Activated CD4-positive, CD25-positive, alpha-beta regulatory T cell (primary cell): ENCODE results near the gene AFG3L2.

Experiments
- DNase-seq, 4 experiments: peaks; one replicate each; lab custom pipeline; 2025; lab: John Stamatoyannopoulos, UW

Gene AFG3L2

DNA sequence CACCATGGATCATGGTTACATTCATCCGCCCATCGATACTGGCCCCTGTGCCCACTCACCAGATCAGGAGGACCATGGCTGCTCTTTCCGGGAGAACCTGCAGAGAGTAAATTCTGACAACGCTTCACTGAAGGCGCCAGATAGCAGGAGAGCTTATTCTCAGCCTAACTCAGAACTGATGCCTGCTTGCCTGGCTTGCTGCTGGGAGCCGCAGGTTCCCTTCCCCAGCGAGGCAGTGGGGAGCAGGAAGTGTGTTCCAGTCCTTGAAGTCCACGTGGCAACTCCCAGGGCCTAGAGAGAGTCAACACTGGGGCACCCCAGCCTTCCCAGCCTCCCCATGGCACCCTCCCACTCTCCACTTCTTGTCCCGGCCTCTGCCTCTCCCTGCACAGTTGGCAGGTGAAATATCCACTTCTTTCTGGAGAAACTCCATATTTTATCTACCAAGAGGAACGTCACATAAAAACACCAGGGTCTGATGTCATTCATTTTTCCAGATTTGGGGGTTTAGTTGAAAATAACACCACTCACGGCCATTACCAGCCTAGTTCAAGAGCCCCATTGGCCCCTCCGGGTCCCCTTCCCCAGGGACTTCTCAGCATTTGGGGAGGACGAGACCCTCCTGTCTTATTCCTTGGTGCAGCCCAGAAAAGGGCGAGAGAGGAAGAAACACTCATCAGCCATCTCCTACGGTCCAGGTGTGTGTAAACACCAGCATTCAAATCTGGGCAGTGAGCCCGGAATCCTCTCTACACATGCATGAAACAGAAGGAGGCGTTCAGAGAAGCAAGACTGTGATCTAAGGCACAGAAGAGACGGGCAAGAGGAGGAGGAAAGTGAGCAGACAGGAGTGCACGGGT lies 72.4 kb downstream of the AFG3L2 start:
- DNase-seq: no peak

DNA sequence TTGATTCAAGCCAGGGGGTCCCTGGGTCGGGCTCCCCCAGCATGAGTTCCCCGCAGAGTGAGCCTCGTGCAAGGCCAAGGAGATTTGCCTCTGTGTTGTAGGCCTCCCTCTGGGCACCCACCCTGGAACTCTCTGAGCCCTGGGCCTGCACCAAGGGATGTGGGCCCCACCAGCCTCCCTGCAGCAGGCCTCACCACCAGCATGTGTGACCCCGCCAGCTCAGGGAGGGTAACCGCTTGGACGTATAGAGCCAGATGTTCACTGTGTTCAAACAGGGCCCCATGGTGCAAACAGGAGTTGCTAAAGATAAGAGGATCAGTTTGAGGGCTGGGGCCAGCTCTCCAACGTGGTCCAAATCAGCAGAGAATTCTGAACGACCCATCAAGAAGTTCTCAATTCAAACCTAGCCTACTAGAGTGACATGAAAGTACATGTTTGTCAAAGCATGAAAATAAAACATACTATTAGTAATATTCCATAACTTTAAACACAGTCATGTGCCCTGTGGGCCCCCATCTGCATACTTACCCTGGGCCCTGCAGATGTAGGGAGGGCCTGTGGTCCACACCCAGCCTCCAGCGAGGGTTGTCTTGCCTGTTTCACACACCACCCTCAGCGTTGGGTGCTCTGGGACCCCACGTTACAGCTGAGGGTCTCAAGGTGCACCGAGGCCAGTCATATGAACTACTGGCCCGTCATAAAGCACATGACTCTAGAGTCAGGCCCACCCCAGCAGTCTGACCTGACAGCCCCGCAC lies 74.5 kb downstream of the AFG3L2 start:
- DNase-seq: no peak

DNA sequence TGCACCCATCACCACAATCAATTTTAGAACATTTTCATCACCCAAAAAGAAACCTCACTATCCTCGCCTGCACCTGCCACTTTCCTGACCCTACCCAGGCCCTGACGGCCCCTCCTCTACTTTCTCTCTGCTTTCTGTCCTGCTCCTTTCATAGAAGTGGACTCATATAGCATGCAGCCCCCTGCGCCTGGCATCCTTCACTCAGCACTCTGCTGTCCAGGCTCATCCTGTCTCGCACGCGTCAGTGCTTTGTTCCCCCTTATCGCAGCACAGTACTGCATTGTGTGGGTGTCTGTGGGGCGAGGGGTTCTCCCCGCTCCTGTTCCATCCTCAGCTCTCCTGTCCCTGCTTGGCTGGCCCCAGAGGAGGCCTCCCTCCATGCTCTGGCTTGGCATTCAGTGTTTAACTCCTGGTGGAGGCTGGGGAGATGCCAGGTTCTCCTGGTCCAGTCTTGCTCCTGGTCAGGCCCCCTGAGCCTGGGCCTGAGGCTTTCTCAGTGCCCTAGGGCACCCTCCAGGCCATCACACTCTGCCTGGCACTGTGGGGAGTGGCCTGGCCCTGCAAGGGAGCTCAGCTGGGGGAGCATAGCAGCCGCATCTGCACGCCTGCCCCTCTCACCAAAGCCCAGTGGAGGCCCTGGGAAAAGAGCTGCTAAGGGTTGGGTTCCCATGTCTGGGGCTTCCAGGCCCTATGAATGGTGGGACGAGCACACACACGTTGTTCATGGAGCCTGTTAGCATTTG lies 75.6 kb downstream of the AFG3L2 start:
- DNase-seq: no peak

DNA sequence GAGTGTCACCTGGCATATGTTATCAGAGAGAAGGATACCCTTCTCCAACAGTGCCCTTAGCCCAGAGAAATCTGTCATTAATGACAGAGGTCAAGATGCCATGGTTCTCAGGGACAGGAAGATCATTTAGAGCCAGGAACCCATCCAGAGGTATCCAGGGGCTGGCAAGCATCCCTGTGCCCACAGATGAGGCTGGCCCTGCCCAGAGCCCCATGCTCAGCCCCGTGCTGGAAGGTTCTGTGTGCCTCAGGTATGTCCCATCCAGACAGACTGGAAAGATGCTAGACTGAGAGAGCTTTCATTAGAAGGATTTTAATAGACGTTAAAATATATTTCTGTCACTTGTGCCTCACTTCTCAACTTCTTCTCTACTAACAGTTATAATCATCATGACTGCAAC lies 77.2 kb downstream of the AFG3L2 start:
- no peak for DNase-seq

DNA sequence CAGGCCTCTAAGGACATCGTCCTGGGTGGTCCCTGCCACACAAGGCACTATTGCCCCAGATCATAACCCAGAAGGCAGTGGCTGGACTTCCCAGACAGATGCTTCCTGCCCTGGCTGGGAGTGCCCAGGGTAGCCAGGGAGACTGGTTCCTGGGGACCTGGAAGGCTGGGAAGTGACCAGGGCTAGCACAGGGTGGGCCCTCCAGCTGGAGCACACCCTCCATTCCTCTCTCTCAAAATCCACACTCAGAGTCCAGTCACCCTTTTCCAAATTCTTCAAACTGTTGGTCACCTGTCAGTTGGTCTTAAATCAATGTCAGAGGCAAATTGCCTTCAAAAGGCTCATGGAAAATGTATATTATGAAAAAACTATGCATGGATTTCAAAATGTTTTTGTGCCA lies 80.6 kb downstream of the AFG3L2 start:
- no peak for DNase-seq

DNA sequence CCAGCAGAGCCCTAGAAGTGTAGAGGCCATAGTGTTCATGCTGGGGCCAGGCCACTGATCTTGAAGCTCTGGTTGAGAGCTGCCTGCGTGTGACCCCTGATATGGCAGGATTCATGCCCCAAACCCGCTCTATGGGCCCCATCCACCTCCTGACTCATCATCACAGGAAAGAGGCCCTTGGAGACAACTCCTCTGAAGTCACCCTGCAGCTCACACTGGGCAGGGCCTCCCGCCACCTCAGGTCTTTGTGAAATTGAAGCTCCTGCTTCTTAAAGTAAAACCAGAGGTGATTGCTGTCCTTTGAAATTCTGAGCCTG lies 81.0 kb downstream of the AFG3L2 start:
- no peak for DNase-seq

DNA sequence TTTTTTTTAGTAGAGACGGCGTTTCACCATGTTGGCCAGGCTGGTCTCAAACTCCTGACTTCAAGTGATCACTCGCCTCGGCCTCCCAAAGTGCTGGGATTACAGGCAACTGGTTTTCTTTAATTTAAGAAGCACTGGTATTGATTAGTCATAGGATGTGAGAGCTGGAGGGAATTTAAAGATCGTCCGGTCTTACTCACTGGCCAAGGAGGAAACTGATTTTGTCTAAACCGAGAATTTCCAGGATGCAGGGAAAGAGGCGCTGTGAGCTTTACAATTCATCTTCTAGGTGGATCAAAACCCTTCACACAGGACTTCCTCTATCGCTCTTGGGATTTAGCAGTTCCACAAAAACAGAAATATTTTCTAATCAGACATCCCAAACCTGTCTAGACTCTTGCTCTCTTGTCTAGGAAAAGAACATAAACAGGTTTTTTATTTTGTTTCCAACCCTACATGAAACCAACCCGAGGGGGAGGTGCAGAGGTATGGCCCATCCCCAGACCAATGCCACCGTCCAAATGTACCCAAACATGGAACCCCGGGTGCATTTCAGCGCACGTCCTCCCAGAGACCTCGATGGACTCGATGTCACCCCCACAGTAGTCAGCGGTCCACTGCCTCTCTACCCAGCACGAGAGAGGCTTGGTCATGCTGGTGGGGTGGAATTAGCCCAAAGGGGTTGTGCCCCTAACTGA lies 81.5 kb downstream of the AFG3L2 start:
- no peak for DNase-seq

DNA sequence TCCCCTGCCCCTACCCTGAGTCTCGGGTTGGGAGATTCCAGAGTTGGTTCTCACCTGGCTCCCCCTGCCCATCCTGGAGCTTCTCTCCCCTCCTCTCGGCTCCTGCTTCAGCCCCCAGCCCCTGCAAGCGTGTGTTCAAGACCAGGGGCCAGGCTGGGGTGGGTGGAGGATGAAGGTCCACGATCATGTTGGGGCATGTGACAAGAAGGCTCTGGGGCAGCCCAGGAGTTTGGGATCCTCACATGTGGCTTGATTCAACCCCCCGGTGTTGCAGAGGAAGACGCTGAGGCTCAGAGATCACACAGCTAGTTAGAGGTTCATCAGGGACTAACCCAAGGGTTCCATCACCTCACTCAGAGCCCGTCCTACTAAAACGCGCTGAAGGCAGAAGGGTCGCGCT lies 83.2 kb downstream of the AFG3L2 start:
- no peak for DNase-seq

DNA sequence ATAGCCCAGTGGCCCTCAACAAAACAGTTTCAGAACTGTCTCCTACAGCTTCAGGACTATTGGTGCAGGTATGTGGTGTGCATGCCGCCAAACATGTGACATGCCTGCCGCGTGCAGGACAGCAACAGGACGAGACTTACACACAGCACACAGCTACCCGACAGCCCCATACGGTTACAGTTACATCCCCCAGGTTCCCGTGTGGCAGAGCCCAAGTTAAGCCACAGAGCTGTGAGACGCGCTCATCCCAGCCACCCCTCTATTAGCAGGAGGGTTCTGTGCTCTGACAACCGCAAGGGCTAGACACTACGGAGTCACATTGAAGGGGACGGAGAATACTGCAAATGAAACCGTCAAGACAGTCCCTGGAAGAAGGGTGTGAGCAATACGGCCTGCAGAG lies 85.3 kb downstream of the AFG3L2 start:
- DNase-seq: no peak

DNA sequence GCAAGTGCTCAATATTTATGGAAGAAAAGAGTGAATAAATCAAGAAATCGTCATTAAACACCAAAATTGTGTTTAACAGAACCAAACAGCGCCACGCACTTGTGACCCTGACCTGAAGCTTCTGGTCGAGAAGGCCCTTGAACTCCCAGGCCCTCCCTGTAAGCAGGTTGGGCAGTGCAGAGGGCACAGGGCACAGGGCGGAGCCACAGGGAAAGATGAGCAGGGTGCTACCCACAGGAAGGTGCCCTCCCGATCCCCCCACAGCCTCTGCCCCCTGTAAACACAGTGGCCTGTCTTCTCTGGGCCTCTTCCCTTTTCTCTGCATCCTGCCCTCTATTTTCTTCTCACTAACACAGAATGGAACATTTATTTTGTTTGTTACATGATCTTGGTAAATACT lies 85.9 kb downstream of the AFG3L2 start:
- DNase-seq: no peak

DNA sequence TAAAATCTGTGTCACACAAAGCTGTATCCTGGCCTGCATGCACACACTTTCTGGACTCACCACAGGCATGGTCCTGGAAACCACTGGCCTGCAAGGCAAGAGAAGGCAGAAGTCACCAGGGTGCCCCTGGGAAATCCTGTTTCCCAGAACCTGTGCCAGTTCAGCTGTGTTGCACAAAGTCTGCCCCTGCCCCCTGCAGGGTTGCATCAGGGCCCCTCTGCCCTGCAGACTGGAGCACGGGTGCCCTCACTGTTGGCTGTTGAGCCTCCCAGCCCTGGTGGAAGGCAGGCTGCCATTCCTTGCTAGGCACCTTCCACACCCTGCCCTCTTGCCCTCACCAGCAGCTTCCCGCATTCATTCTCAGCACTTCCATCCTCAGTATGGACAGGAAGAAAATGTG lies 86.9 kb downstream of the AFG3L2 start:
- no peak for DNase-seq

DNA sequence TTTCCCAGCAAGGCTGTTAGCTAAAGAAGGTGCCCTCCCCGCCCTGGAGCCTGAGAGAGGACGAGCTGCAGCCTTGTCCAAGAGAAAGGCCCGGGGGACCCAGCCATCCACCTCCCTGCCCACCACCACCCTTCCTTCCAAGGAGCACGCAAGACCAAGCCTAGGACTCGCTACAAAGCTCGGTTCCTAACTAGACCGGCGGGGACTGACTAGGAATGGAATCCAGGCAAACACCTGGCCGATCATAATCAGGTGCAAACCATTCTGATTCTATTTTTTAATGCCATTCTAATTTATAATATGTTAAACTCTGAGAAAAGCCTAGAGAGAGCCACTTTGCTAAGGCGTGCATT lies 88.6 kb downstream of the AFG3L2 start:
- DNase-seq: no peak

DNA sequence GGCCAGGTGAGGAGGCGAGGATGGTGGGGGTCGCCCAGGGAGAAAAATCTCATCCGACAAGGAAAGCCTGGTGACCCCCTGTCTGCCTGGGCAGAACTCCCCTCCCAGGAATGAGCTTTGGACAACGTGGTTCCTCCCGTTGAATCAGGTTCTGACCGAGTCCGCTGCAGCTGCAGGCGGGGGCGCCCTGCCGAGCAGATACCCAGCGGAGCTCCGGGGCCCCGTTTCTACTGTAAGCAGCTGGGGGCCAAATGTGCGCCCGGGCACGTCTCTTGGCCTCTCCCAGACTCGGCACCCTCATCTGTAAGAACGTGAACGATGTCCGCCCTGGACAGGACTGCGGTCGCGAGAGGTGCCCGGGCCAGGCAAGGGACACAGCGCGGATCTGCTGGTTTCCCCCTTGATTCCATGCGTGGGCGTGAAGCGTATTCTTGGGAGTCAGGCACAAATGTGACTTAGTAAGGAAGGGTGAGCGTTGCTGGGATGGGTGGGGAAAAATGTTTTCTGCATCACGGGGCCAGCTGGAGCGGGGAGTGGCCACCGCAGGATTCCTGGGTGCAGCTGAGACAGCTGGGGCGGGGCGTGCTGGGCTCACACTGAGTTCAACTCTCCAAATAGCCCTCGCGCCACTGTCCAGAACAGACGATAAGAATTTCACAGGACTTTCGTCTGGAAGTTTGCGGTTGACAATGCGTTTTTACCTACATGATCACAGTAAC lies 89.2 kb downstream of the AFG3L2 start:
- no peak for DNase-seq

DNA sequence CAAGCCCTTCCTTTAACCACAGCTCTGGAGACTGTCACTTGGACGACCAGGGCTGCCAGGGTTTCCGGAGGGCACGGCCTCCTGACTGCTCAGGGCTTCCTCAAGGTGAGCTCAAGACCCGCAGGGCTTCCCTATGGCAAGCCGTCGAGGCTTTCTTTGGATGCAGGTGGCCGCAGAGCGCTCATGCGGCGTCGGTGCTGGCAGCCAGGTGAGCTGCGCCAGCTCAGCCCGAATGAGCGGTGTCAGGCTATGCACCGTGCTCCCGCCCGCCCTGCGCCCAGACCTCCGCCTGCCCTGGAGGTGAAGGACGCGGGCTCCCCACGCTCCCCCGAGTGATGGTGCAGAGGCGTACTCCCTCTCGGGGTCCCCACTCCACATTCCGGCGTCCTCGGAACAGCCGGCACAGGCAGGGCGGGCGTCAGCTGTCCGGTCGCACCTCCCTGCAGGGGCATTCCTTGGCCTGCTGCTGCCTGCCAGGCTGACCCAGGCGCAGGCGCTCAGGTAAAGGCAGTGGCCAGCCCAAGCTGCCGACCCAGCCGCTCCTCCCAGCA lies 89.8 kb downstream of the AFG3L2 start:
- no peak for DNase-seq

DNA sequence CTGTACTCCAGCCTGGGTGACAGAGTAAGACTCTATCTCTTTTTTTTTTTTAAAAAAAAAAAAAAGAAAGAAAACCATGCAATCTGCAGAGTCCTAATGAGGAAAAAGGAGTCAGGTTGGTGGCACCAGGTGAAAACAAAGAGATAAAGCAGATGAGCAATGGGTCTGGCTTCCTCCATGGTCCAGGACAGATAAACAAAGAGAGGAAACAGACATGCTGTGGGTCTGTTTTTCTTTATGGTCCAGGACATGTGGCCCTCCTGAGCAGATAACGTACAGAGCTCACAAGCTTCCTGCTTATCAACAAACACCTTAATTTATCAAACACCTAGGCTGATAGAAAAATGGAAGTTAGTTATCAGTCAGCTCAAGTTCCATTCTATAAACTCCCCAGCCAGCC lies 93.4 kb downstream of the AFG3L2 start:
- no peak for DNase-seq

DNA sequence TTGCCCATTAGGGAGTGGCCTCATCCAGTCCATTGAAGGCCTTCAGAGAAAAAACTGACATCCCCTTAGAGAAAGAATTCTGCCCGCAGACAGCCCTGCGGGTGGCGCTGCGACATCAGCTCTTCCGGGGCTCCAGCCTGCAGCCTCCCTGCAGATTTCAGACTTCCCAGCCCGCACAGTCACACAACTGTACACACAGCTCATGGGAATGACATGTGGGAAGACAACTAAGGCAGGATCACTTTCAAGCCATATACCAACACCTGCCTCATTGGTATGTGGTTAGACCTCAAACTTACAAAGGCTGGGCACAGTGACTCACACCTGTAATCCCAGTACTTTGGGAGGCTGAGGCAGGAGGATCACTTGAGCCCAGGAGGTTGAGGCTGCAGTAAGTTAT lies 93.8 kb downstream of the AFG3L2 start:
- no peak for DNase-seq

DNA sequence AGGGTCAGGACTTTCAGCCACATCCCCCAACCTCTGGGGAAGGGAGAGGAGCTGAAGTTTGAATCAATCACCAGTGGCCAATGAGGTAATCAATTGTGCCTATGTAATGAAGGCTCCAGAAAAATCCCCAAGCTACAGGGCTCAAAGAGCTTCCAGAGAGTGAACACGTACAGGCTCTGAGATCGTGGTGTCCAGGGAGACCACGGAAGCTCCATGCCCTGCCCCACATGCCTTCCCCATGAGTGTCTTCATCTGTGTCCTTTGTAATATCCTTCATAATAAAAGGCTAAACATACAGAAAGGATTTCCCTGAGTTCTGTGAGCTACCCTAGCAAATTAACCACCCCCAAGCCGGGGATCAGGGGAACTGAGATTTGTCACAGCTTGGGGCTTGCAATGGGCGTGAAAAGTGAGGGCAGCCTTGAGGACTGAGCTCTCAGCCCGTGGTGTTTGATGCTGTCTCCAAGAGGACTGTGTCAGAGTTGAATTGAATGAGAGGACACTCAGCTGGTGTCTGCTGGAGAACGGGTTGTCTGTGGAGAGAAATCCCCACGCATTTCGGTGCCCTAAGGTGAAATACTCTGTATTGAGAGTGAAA lies 94.5 kb downstream of the AFG3L2 start:
- DNase-seq: no peak

DNA sequence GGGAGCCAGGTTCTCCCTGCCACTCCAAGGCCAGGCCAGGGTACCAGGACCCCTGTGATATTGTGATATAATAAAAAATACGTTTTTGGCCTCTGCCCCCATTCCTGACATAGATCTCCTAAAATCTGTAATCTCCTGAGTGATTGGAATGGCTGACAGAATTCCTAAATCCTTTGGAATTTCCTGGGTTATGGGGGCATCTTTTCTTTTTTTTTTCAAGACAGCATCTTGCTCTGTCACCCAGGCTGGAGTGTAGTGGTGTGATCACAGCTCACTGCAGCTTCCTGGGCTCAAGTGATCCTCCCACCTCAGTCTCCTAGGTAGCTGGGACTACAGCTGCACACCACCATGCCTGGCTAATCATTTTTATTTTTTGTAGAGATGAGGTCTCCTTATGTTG lies 95.2 kb downstream of the AFG3L2 start:
- DNase-seq: no peak

DNA sequence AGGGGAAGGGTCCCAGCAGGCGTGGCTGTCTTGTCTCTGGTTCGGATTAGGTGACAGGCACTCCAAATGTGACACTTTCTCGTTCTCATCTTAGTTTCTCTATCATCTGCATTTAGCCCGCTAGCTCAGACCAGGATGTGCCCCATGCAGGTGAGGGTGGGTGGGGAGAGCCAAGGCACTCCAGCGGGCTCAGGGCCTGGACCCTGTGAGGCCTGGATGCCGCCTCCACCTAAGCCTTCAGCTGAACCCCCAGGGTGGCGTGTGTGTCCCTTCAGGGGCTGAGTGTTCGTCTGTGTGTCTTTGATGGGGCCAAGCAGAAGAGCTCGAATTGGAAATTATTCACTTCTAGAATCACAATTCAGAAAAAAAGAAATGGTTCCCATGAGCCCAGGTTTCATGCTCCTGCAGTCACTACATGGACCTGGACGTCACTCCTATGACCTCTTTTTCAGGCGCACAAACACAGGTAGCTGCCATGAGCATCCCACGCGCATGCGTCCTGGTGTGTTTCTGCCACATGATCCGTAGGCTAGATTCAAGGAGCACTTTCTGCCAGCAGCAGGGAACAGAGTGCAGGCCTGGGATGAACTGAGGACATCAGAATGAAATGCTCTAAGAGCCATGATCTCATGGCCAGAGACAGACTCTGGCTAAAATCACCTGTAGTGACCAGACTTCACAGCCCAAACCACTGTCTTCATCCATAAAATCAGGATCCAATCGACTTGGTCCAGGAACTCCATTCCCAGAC lies 97.1 kb downstream of the AFG3L2 start:
- DNase-seq: no peak
